GM12878 (cell line): Measurements from ENCODE around the gene DNMT1. TPM values are rescaled to one million over a fixed set of nuclear protein-coding genes. Genes with fewer than 3 reads are reported as not detected.

Experiments
- BACH1 ChIP-seq: fragments of 450-650 bp; IDR thresholded peaks from 2 replicates; pipeline ENCODE4 v1.6.1; 2017; ENCODE audit warnings: mild to moderate bottlenecking, borderline replicate concordance
- BMI1 ChIP-seq: fragments of 450-650 bp; IDR thresholded peaks from 2 replicates; pipeline ENCODE4 v1.6.1; 2016; ENCODE audit warnings: mild to moderate bottlenecking, moderate library complexity, borderline replicate concordance
- CBFB ChIP-seq: IDR thresholded peaks from 2 replicates; pipeline ENCODE4 v1.6.1; 2016; ENCODE audit warnings: antibody characterized with exemption, low read depth
- IRF4 ChIP-seq: IDR thresholded peaks from 2 replicates; pipeline ENCODE4 v1.6.1; 2011; ENCODE audit warnings: low read depth, low read length
- KDM1A ChIP-seq: fragments of 200-600 bp; sonication (generic); IDR thresholded peaks from 2 replicates; pipeline ENCODE4 v1.6.1; 2016; ENCODE audit warnings: borderline replicate concordance
- NRF1 ChIP-seq: conservative IDR thresholded peaks from 2 replicates; pipeline ENCODE4 v1.6.1; 2011; ENCODE audit warnings: mild to moderate bottlenecking, low read depth, low read length, improper control_type of control experiment
- RFX5 ChIP-seq: IDR thresholded peaks from 2 replicates; pipeline ENCODE4 v1.6.1; 2011; ENCODE audit warnings: low read depth, low read length, improper control_type of control experiment
- SIX5 ChIP-seq: IDR thresholded peaks from 2 replicates; pipeline ENCODE4 v1.6.1; 2011; ENCODE audit warnings: mild to moderate bottlenecking, low read depth, low read length, moderate library complexity; ENCODE audit not compliant: severe bottlenecking
- SMARCA5 ChIP-seq: fragments of 450-650 bp; IDR thresholded peaks from 2 replicates; pipeline ENCODE4 v1.6.1; 2017; ENCODE audit warnings: mild to moderate bottlenecking
- STAT3 ChIP-seq: IDR thresholded peaks from 2 replicates; pipeline ENCODE4 v1.6.1; 2011; ENCODE audit warnings: low read depth, low read length, improper control_type of control experiment
- TAF1 ChIP-seq: IDR thresholded peaks from 2 replicates; pipeline ENCODE4 v1.6.1; 2011; ENCODE audit warnings: mild to moderate bottlenecking, low read depth, low read length, borderline replicate concordance
- ZSCAN29 ChIP-seq: fragments of 450-650 bp; IDR thresholded peaks from 2 replicates; pipeline ENCODE4 v1.6.1; 2017; ENCODE audit warnings: mild to moderate bottlenecking, moderate library complexity
- polyA plus RNA-seq, 11 experiments: library from polyadenylated mRNA; depleted of rRNA in 4 of 11; unstranded in 6 of 11; stranded (reverse) in 5 of 11; fragments of >200 nt; fragmentation: Nextera tagmentation in 4 of 11; fragmentation: Illumina TruSeq in 1 of 11; extraction: Ambion mirVana in 4 of 11; extraction: Trizol in 1 of 11; gene quantifications; 1 replicate in 1 of 11; 2 replicates in 10 of 11; pipeline versions ENCODE4 v1.2.1 to v1.2.3, GENCODE V29; 2011 to 2016; ENCODE audit warnings: inconsistent platforms in 2 of 11, missing spikeins in 2 of 11, low read depth in 1 of 11
- total RNA-seq, 4 experiments: library from RNA; depleted of rRNA in 3 of 4; stranded (reverse); fragments of >200 nt in 3 of 4; fragmentation: Illumina TruSeq in 1 of 4; extraction: Trizol in 1 of 4; gene quantifications; 2 replicates each; pipeline versions ENCODE4 v1.2.1 to v1.2.3, GENCODE V29; 2013 to 2021
- TF ChIP-seq, protein P1 (sequence below): IDR thresholded peaks from 2 replicates; pipeline ENCODE4 v1.6.1; 2012; ENCODE audit warnings: improper control_type of control experiment, low read depth, low read length; ENCODE audit not compliant: insufficient replicate concordance
- TF ChIP-seq, protein P2 (sequence below): fragments of 450-650 bp; IDR thresholded peaks from 2 replicates; pipeline ENCODE4 v1.6.1; 2017; ENCODE audit warnings: low read depth, mild to moderate bottlenecking, moderate library complexity
- TF ChIP-seq, protein P3 (sequence below): IDR thresholded peaks from 2 replicates; pipeline ENCODE4 v1.6.1; 2012; ENCODE audit warnings: low read depth, low read length, improper control_type of control experiment
- TF ChIP-seq, protein P4 (sequence below): fragments of 450-650 bp; conservative IDR thresholded peaks from 2 replicates; pipeline ENCODE4 v1.6.1; 2017; ENCODE audit warnings: mild to moderate bottlenecking, moderate library complexity
- TF ChIP-seq, protein P5 (sequence below): fragments of 450-650 bp; IDR thresholded peaks from 2 replicates; pipeline ENCODE4 v1.6.1; 2017; ENCODE audit warnings: mild to moderate bottlenecking

DNMT1 gene
- total and polyA plus RNA-seq, 10 of the 15 experiments (the other 5 are each of a cell fraction or from before 2014, with no cell fraction given) = 70.0 to 290 (median 133) TPM

DNA sequence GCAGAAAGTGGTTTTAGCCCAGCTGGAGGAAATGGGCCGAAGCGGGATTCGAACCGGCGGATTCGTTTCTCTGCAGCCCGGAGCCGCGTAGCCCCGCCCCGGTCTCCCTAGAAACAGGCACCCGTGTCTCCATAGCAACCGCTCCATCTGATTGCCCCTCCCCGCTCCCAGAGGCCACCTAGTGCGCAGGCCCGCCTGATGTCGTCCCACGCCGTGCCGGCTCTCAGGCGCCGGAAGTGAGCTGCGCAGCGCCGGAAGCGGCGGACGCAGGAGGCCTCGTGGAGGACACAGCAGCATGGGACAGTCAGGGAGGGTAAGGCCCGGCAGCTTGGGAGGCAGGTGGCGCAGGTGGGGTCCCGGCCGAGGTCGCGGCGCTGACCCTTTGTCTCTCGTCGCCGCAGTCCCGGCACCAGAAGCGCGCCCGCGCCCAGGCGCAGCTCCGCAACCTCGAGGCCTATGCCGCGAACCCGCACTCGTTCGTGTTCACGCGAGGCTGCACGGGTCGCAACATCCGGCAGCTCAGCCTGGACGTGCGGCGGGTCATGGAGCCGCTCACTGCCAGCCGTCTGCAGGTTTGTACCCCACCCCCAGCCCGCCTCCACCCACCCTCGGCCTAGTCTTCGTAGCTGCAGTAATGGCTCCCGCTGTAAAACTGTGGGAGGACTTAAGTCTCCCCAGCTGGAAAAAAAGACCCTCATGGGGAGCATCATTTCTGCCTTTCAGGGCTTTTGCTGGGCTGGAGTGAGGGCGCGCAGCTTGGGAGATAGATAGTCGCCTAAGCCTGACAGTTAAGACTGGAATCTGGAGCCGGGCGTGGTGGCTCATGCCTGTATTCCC is 88.4 kb downstream of the DNMT1 start, which contains the start of gene PPAN (continued):
- TF ChIP-seq, protein P1, sequence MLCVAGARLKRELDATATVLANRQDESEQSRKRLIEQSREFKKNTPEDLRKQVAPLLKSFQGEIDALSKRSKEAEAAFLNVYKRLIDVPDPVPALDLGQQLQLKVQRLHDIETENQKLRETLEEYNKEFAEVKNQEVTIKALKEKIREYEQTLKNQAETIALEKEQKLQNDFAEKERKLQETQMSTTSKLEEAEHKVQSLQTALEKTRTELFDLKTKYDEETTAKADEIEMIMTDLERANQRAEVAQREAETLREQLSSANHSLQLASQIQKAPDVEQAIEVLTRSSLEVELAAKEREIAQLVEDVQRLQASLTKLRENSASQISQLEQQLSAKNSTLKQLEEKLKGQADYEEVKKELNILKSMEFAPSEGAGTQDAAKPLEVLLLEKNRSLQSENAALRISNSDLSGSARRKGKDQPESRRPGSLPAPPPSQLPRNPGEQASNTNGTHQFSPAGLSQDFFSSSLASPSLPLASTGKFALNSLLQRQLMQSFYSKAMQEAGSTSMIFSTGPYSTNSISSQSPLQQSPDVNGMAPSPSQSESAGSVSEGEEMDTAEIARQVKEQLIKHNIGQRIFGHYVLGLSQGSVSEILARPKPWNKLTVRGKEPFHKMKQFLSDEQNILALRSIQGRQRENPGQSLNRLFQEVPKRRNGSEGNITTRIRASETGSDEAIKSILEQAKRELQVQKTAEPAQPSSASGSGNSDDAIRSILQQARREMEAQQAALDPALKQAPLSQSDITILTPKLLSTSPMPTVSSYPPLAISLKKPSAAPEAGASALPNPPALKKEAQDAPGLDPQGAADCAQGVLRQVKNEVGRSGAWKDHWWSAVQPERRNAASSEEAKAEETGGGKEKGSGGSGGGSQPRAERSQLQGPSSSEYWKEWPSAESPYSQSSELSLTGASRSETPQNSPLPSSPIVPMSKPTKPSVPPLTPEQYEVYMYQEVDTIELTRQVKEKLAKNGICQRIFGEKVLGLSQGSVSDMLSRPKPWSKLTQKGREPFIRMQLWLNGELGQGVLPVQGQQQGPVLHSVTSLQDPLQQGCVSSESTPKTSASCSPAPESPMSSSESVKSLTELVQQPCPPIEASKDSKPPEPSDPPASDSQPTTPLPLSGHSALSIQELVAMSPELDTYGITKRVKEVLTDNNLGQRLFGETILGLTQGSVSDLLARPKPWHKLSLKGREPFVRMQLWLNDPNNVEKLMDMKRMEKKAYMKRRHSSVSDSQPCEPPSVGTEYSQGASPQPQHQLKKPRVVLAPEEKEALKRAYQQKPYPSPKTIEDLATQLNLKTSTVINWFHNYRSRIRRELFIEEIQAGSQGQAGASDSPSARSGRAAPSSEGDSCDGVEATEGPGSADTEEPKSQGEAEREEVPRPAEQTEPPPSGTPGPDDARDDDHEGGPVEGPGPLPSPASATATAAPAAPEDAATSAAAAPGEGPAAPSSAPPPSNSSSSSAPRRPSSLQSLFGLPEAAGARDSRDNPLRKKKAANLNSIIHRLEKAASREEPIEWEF = no peak
- 0 out of 2 replicates have a peak, but pooled peaks have one; percentile 6 for TF ChIP-seq IRF4
- TF ChIP-seq TAF1 = peak; percentile 85; the same call in 1 of the 2 replicates
- TF ChIP-seq RFX5 = no peak
- peak; percentile 55; the same call in 1 of the 2 replicates for TF ChIP-seq BACH1
- no peak for TF ChIP-seq KDM1A
- TF ChIP-seq SMARCA5 = no peak
- no peak for TF ChIP-seq ZSCAN29
- peak; percentile 46 for TF ChIP-seq SIX5
- TF ChIP-seq, protein P2, sequence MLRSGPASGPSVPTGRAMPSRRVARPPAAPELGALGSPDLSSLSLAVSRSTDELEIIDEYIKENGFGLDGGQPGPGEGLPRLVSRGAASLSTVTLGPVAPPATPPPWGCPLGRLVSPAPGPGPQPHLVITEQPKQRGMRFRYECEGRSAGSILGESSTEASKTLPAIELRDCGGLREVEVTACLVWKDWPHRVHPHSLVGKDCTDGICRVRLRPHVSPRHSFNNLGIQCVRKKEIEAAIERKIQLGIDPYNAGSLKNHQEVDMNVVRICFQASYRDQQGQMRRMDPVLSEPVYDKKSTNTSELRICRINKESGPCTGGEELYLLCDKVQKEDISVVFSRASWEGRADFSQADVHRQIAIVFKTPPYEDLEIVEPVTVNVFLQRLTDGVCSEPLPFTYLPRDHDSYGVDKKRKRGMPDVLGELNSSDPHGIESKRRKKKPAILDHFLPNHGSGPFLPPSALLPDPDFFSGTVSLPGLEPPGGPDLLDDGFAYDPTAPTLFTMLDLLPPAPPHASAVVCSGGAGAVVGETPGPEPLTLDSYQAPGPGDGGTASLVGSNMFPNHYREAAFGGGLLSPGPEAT = peak; percentile 7; the same call in 1 of the 2 replicates
- TF ChIP-seq, protein P3, sequence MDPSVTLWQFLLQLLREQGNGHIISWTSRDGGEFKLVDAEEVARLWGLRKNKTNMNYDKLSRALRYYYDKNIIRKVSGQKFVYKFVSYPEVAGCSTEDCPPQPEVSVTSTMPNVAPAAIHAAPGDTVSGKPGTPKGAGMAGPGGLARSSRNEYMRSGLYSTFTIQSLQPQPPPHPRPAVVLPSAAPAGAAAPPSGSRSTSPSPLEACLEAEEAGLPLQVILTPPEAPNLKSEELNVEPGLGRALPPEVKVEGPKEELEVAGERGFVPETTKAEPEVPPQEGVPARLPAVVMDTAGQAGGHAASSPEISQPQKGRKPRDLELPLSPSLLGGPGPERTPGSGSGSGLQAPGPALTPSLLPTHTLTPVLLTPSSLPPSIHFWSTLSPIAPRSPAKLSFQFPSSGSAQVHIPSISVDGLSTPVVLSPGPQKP = peak; percentile 83
- TF ChIP-seq BMI1 = peak; percentile 99
- TF ChIP-seq, protein P4, sequence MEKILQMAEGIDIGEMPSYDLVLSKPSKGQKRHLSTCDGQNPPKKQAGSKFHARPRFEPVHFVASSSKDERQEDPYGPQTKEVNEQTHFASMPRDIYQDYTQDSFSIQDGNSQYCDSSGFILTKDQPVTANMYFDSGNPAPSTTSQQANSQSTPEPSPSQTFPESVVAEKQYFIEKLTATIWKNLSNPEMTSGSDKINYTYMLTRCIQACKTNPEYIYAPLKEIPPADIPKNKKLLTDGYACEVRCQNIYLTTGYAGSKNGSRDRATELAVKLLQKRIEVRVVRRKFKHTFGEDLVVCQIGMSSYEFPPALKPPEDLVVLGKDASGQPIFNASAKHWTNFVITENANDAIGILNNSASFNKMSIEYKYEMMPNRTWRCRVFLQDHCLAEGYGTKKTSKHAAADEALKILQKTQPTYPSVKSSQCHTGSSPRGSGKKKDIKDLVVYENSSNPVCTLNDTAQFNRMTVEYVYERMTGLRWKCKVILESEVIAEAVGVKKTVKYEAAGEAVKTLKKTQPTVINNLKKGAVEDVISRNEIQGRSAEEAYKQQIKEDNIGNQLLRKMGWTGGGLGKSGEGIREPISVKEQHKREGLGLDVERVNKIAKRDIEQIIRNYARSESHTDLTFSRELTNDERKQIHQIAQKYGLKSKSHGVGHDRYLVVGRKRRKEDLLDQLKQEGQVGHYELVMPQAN = peak; percentile 97
- TF ChIP-seq NRF1 = peak; percentile 76
- TF ChIP-seq, protein P5, sequence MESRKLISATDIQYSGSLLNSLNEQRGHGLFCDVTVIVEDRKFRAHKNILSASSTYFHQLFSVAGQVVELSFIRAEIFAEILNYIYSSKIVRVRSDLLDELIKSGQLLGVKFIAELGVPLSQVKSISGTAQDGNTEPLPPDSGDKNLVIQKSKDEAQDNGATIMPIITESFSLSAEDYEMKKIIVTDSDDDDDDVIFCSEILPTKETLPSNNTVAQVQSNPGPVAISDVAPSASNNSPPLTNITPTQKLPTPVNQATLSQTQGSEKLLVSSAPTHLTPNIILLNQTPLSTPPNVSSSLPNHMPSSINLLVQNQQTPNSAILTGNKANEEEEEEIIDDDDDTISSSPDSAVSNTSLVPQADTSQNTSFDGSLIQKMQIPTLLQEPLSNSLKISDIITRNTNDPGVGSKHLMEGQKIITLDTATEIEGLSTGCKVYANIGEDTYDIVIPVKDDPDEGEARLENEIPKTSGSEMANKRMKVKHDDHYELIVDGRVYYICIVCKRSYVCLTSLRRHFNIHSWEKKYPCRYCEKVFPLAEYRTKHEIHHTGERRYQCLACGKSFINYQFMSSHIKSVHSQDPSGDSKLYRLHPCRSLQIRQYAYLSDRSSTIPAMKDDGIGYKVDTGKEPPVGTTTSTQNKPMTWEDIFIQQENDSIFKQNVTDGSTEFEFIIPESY = no peak
- 0 out of 2 replicates have a peak, but pooled peaks have one; percentile 39 for TF ChIP-seq CBFB
- TF ChIP-seq STAT3 = no peak
